ENCODE data around the gene SLC3A2. TPM values are rescaled to one million over a fixed set of nuclear protein-coding genes. Genes with fewer than 3 reads are reported as not detected.

SLC3A2 gene
- total RNA-seq, 1 experiment from 2014 or later = 619 TPM

DNA sequence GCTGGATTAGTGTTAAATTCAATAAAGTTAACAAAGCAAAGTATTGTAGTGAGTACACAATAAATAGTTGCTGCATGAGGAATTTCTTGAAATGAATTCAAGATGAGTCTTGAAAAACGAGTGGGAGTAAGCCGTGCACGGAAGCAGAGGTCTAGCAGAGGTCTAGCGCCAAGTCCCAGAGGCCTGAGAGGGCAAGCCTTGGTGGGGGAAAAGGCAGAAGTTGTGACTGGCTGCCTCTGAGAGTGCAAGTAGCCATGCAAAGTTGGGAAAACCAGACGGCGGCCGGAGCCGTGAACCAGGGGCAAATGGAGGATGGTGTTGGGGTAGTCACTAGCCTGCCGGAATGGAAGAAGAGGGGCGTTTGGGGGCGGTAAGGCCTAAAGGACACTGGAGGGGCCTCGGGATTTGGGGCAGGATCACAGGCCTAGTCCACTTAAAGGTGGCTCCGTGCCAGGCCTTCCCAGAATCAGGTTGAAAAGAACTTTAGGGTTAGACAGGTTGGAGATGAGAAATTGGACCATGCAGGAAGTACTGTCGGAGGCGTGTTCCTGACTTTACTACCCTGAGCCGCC lies 379 bp upstream of the SLC3A2 start:
- ChIA-PET CTCF (interaction anchor here (0.6 to 1.9 kb wide), 4 partner anchors 48 to 490 kb away, joined by 3 to 5 read pairs (median 4); partner anchors contain the start of genes TEX54 and ZBTB3), POLR2A (ENCODE audit: unreplicated experiment) (interaction anchor here (0.7 kb wide), 1 partner anchor 665 kb away, joined by 5 read pairs; no protein-coding TSS in a partner anchor)
- peak overlapping the region; percentile 96 for H3K27ac ChIP-seq
- peak overlapping the region; percentile 69 for H3K4me3 ChIP-seq
- peaks cover 41% of the 10 kb centered on the region for H3K4me1 ChIP-seq (replicated peaks; ENCODE audit: insufficient read depth)
- H4K20me1 ChIP-seq (ENCODE audit: insufficient read depth) = peaks cover 32% of the 10 kb centered on the region
- no peaks in the 10 kb centered on the region for H3K9me2 ChIP-seq (ENCODE audit: insufficient read depth)
- H3F3A ChIP-seq (ENCODE audit: insufficient read depth, low read depth) = peaks cover 87% of the 10 kb centered on the region
- no peaks in the 10 kb centered on the region for H3K9me3 ChIP-seq (ENCODE audit: insufficient read depth, low read depth)
- H3K4me2 ChIP-seq = peak overlapping the region; percentile 88
- H3K36me3 ChIP-seq (ENCODE audit: low read depth) = peaks cover 38% of the 10 kb centered on the region
- intact Hi-C loops (cut with micrococcal nuclease; ENCODE audit: unreplicated experiment) = loop anchor here (2.0 to 5.0 kb wide), 5 partner anchors 93 to 483 kb away; partner anchors contain the start of genes EML3, HNRNPUL2, ROM1 and TMEM179B
- H2AFZ ChIP-seq = no peak overlapping the region
- H3K79me2 ChIP-seq (ENCODE audit: low read depth) = peaks cover 88% of the 10 kb centered on the region
- BruUV-seq (replicated peaks) = no TSS peak
- DNase-seq = peak; percentile 49 to 80
- no peak for TF ChIP-seq CTCF (conservative IDR thresholded peaks at IDR 0.05)
- TF ChIP-seq EZH2 (IDR thresholded peaks at IDR 0.05; ENCODE audit: low read depth) = no peak
- no peaks in the 10 kb centered on the region for H3K27me3 ChIP-seq (ENCODE audit: insufficient read depth, low read depth)

DNA sequence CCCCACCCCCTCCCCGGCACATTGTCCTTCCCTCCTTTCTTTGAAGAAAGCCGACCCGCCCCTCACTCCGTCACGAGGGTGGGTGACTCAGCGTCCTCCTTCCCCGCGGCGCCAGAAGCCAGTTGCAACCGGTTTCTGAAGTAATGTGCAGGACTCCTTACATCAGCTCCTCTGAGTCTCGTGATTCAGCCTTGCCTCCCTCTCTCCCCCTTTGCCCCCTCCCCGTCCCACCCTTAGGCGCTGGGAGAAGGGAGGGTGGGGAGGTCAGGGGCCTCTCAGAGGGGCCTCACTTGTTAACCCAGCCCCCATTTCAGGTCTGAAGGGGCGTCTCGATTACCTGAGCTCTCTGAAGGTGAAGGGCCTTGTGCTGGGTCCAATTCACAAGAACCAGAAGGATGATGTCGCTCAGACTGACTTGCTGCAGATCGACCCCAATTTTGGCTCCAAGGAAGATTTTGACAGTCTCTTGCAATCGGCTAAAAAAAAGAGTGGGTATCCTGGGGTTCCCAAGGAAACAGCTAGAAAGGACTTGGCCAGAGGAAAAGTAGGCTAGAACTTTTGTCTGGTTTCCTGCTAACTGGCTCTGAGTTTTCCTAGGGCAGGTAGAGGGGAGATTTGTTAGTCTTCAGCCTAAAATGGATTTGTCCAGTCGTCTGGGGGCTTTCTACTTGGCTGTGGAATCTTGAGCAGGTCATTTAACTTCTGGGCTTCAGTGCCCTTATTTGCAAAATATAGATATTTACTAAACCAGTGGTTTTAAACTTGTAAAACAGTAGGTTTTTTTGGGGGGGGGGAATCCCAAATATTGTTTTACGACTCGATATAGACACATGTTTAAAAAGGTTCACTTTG lies 1.1 kb downstream of the SLC3A2 start:
- intact Hi-C loops (cut with micrococcal nuclease; ENCODE audit: unreplicated experiment) = loop anchor here (1.0 to 5.0 kb wide), 6 partner anchors 41 to 485 kb away; partner anchors contain the start of genes EML3, HNRNPUL2, ROM1 and TMEM179B
- H2AFZ ChIP-seq = no peak overlapping the region
- TF ChIP-seq CTCF (conservative IDR thresholded peaks at IDR 0.05) (no peak), EZH2 (IDR thresholded peaks at IDR 0.05; ENCODE audit: low read depth) (no peak)
- H3K27me3 ChIP-seq (ENCODE audit: insufficient read depth, low read depth) = no peaks in the 10 kb centered on the region
- peak overlapping the region; percentile 69 for H3K4me3 ChIP-seq
- H3K36me3 ChIP-seq (ENCODE audit: low read depth) = peaks cover 53% of the 10 kb centered on the region
- H3K4me1 ChIP-seq (replicated peaks; ENCODE audit: insufficient read depth) = peaks cover 51% of the 10 kb centered on the region
- ChIA-PET POLR2A (ENCODE audit: unreplicated experiment) (interaction anchor here (0.5 to 1.4 kb wide), 7 partner anchors 8 to 686 kb away, joined by 3 to 10 read pairs (median 4); partner anchors contain the start of gene TUT1), CTCF (interaction anchor here (0.6 to 1.9 kb wide), 4 partner anchors 42 to 456 kb away, joined by 3 to 8 read pairs (median 5); partner anchors contain the start of genes TUT1 and ZBTB3)
- peak; percentile 95 to 96 for DNase-seq
- peaks cover 47% of the 10 kb centered on the region for H4K20me1 ChIP-seq (ENCODE audit: insufficient read depth)
- H3K4me2 ChIP-seq = peak overlapping the region; percentile 99
- peaks cover 89% of the 10 kb centered on the region for H3F3A ChIP-seq (ENCODE audit: insufficient read depth, low read depth)
- no peaks in the 10 kb centered on the region for H3K9me2 ChIP-seq (ENCODE audit: insufficient read depth)
- no peaks in the 10 kb centered on the region for H3K9me3 ChIP-seq (ENCODE audit: insufficient read depth, low read depth)
- H3K27ac ChIP-seq = peak overlapping the region; percentile 96
- BruUV-seq (replicated peaks) = TSS peak; percentile 45
- H3K79me2 ChIP-seq (ENCODE audit: low read depth) = peaks cover 90% of the 10 kb centered on the region

- H3K4me1 ChIP-seq (replicated peaks; ENCODE audit: insufficient read depth) = peaks cover 51% of the 10 kb centered on the region
- no peaks in the 10 kb centered on the region for H3K27me3 ChIP-seq (ENCODE audit: insufficient read depth, low read depth)
- BruUV-seq (replicated peaks) = no TSS peak
- peaks cover 59% of the 10 kb centered on the region for H3K36me3 ChIP-seq (ENCODE audit: low read depth)
- H3F3A ChIP-seq (ENCODE audit: insufficient read depth, low read depth) = peaks cover 91% of the 10 kb centered on the region
- no peaks in the 10 kb centered on the region for H3K9me2 ChIP-seq (ENCODE audit: insufficient read depth)
- DNase-seq = no peak
- CTCF ChIA-PET = interaction anchor here (0.6 kb wide), 1 partner anchor 457 kb away, joined by 8 read pairs; no protein-coding TSS in a partner anchor
- H3K4me2 ChIP-seq = peak overlapping the region; percentile 99
- H3K9me3 ChIP-seq (ENCODE audit: insufficient read depth, low read depth) = no peaks in the 10 kb centered on the region
- H3K79me2 ChIP-seq (ENCODE audit: low read depth) = peaks cover 90% of the 10 kb centered on the region
- intact Hi-C loops (cut with micrococcal nuclease; ENCODE audit: unreplicated experiment) = loop anchor here (5.0 kb wide), 4 partner anchors 95 to 485 kb away; partner anchors contain the start of genes EML3, HNRNPUL2, ROM1 and TMEM179B
- no peak for TF ChIP-seq EZH2 (IDR thresholded peaks at IDR 0.05; ENCODE audit: low read depth)
- TF ChIP-seq CTCF (conservative IDR thresholded peaks at IDR 0.05) = no peak
- POLR2A ChIA-PET (ENCODE audit: unreplicated experiment) = interaction anchor here (0.6 to 0.9 kb wide), 2 partner anchors 27 to 343 kb away, joined by 3 to 4 read pairs; no protein-coding TSS in a partner anchor
- H3K27ac ChIP-seq = peak overlapping the region; percentile 96
- peaks cover 53% of the 10 kb centered on the region for H4K20me1 ChIP-seq (ENCODE audit: insufficient read depth)
- no peak overlapping the region for H2AFZ ChIP-seq
- H3K4me3 ChIP-seq = peak overlapping the region; percentile 69
These were observed 1.7 kb downstream of the SLC3A2 start for GRCh38 chr11:62882431-62882749.
